NCI-H510A treated with DMSO at 0.1 percent for 48 hours (cell line): ENCODE results near the gene ARHGAP6.

Experiments
- DNase-seq: peaks from one replicate; lab custom pipeline; 2025; lab: John Stamatoyannopoulos, UW

Gene ARHGAP6

DNA sequence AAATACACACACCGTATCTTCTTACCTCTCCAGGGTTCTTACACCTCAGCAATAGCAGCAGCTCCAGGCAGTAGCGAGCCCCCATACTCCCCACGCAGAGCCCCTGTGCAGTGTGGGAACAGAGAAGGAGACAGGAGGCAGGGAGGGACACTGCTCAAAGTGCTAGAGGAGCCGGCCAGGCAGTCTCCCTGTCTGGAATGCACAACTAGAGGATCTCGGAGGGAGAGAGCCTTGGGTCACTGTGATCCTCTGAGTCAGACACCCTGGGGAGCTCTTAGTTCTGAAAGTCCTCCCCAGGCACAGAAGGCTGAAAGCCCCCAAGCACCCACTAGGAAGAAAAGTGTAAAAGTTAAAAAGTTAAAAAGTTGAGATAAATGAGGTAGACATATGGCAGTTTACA is 356.5 kb downstream of the ARHGAP6 start:
- no peak for DNase-seq

DNA sequence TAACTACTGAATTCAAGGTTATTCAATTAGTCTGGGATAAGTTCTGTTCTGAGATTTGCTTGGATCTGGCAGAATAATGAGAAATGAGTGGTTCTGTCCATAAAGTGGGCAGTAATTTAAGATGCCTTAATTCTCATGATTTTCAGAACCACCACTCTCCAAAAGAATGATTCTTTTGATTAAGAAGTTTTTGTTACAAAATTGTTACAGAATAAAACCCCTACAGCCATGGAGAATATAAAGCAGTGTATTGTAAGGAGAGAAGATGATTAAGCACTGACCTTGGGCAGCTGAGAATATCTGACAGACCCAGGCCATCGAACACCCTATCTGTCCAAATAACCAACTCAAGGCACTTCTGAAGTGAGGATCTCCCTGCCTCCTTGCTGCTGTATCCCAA is 360.1 kb downstream of the ARHGAP6 start:
- no peak for DNase-seq

- DNase-seq: no peak
Measured at GRCh38 chrX:11304829-11305228, 360.9 kb downstream of the ARHGAP6 start.

- DNase-seq: no peak
Measured at GRCh38 chrX:11298600-11298999, 367.1 kb downstream of the ARHGAP6 start.

DNA sequence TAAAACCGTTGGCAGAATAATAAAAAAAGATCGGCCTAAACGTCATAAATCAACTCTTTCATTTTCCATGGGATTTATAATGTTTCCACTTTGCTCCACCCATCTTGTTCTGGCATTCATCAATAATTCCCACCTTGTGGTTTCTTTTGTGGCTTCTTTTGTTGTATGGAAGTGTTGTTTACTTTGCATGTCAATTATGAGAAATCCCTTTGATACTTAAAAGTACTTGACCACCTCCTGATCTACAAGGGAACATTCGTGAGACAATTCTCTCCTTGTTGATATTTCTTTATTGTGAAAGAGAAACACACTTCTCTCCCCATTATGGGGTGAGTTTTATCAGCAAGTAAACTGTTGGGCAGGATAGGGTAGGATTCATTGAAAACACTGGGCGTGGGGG is 369.7 kb downstream of the ARHGAP6 start:
- peak; percentile 8 for DNase-seq

DNA sequence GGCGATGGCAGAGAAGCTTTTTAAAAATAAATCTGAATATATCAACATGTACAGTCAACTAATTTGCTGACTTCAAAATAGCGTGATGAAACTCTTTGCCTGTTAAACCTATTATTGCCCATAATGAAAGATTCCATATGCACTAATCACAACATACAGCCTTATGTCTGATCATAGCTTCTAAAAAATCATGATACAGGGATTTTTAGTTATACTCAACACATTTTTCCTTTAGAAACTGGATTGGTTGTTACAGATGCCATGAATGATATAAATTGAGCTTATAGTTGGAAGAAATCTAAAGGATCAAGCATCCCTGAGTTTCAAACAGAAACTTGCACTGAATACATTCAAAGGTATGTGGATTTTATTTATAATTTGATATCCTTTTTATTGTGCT is 372.6 kb downstream of the ARHGAP6 start, which contains the start of gene AMELX:
TSS of gene AMELX (plus strand) at position 301 of the 400 bp plus-strand sequence. CDS start 1,376 bp downstream, outside the sequence.
- DNase-seq: no peak

DNA sequence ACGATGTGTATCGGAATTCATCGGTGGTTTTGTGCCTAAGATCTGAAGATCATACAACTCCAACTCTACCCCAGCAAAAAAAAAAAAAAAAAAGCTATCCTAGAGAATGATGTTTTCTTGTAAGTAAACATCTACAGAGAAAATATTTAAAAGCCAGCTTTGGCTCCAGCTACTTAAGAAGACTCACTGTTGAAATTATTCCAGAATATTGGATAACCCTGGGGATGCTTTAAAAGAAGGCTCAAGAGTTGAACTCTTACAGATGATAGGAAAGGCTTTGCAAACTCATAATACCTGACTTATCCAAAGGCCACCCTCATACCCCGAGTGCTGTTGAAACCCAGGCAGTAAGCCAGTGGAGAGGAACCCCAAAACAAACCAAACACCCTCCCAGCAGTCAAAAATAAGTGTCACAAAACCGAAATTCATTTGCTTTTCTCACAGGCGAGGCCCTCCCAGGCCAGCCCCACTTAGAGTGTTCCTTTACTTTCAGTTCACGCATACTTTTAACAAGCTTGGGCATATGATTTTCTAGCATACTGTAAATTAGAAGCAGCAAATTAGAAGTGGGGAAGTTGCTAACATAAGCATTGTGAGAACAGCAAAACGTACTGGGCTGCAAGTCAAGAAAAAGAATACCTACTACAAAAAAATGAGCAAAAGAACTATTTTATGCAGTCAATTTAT is 375.2 kb downstream of the ARHGAP6 start:
- no peak for DNase-seq

GRCh38 chrX:11287505-11287904 is 378.2 kb downstream of the ARHGAP6 start:
- DNase-seq: no peak

DNA sequence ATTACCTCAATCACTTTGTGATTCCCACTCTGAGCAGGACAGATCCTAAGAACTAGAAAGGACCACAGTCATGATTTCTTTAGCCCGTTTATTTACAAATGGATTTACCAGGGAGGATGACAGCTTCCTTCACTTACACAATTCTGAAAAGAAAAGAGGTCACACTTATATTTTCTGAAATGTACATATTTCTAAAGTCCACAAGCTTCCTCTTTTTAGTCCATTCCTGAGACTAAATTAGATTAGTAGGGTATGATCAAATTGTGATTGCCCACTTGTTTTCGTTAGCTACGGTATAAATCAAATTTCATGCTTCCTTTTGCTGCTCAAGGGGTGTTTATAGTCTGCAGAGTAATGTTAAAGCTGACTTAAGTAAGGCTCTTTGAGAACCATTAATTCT is 380.1 kb downstream of the ARHGAP6 start:
- no peak for DNase-seq

DNA sequence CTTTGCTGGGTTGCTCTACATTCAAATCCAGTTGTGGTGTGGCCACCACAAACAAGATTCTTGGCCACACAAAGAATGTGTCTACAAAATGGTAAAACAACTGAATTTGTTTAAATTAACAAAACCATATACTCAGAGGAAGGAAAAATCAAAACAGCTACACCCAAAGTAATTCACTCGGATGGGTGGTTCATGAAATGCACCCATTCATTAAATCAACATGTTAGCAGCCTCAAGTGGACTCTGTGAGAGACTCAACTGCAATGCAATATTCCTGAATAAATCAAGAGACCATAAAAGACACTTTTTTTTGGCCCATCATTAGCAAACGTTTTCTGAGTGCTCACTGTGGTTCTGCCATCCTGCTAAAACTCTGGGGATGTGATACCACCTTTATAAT is 383.7 kb downstream of the ARHGAP6 start:
- no peak for DNase-seq

DNA sequence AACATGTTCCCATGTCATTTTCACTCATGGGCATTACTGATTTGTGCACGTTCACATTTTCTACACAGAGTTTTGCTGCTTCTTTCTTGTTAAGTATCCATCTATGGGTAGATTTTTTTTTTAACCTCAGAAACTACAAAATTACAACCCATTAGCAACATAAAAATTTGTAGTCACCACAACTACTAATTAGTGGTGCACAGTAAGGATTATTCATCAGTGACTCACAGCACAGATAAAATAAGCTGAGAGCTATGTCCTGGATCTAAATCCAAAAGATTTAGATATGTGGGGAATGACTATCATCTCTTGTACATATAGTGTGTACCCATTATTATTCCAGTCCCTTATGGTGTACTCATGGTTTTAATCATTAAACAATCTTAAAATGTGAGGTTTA is 392.2 kb downstream of the ARHGAP6 start:
- no peak for DNase-seq

DNA sequence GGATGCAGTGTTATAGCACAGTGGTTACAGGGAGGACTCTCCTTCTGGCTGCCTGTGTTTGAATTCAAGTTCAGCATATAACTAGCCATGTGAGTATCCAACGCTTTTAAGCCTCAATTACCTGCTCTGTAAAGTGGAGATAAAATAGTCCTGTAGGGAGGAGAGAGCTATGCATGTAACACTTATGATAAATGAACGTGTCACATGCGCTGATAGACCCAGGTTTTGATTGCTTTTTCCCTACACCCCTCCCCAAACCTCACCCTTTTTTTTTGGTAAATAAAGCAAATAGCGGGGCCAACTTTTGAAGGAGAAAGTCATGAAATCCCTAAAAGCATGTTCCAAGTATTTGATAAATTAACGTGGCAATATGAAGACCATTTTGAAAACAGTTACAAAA is 392.9 kb downstream of the ARHGAP6 start:
- no peak for DNase-seq

GRCh38 chrX:11272290-11272689 is 393.4 kb downstream of the ARHGAP6 start:
- no peak for DNase-seq

DNA sequence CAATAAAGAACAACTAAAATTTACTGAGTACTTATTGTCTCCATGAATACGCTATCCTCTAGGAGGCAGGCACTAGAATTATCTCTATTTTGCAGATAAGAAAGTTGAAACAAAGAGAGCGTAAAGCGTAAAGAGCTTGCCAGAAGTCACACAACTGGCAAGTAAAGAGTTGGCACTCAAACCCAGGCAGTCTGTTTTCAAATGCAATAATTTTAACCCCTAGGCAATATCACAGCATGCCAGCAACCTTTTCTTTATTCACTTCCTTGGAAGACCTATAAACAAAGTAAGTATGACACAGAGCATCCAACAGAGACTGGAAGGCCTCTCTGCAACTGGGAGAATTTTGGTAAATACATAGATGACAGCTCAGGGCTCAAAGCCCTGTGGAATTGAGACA is 395.7 kb downstream of the ARHGAP6 start:
- DNase-seq: no peak

- DNase-seq: no peak
Measured at GRCh38 chrX:11269006-11269405, 396.7 kb downstream of the ARHGAP6 start.

DNA sequence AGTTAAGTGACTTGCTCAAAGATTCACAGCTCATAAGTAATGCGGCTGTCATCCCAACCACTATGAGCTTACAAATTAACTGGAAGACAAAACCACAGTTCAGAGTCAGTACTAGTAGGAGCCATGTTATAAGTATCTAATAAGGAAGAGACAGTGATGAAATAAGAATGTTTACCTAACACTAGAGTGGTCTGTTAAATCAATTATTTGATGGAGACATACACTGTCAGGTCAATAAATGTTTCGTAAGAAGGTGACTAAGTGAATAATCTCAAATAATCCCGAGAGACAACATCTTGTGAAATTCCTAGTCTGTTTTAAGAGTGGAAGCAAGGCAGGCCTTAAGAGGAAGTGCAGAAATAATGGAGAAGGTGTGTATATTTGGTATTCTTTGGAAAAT is 398.3 kb downstream of the ARHGAP6 start:
- DNase-seq: no peak

- no peak for DNase-seq
Measured at GRCh38 chrX:11266573-11267003, 399.1 kb downstream of the ARHGAP6 start.

DNA sequence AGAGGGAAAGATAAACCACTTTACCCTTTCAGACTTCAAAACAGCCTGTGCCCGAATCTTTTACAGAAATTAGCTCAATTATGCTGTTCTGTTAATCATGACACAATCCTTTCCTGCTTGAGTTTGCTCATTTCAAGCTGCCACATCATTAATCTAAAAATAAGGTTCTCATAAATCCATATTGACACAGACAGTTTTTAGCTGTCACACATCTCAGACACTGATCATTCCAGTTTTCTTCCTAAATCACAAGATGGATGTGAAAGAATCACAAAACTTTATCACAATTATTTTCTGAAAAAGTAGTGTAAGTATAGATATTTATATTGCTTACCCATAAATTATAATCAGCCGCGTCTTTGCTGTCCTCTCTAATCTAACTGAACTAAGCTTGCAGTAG is 400.4 kb downstream of the ARHGAP6 start:
- no peak for DNase-seq

- no peak for DNase-seq
Measured at GRCh38 chrX:11264925-11265324, 400.8 kb downstream of the ARHGAP6 start.

DNA sequence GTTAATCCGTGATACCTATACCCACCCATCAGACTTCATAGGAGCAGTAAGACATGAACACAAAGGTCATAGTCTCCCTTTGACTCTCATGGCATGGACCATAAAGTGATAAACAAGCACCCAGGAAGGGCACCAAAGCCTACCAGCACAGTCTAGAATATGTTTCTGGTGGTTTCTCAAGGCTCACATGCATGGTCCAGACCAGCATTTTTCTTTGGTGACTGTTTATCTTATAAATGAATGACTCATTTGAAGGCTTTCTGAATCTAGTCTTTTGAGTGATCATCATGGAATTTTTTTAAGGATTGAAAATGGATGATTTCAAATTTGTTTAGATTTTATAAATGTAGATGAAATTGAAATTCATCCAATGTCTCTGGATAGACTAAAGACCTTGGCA is 404.5 kb downstream of the ARHGAP6 start:
- DNase-seq: no peak

- DNase-seq: no peak
Measured at GRCh38 chrX:11259437-11259836, 406.3 kb downstream of the ARHGAP6 start.

DNA sequence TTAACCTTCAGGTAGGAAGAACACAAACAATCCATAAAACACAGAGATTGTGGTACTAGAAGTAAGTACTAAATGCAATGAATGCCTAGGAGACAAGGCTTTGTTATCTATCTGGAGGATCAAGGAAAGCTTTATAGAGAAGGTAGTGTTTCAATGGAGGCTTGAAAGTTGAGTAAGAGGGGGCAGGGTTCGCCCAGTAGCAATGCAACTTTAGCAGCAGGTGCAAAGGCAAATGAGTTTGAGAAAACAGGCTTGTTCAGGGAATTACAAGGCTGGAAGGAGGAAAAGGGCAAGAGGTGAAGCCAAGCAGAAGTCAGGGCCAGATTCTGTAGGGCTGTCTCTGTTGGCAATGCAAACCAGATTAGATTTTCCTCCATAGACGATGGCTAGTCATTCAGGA is 408.0 kb downstream of the ARHGAP6 start:
- DNase-seq: no peak

- no peak for DNase-seq
Measured at GRCh38 chrX:11257290-11257689, 408.4 kb downstream of the ARHGAP6 start.

GRCh38 chrX:11254417-11255109 is 411.2 kb downstream of the ARHGAP6 start:
- peak; percentile 10 for DNase-seq
